Activated CD8-positive, alpha-beta memory T cell treated with anti-CD3 and anti-CD28 coated beads, Interleukin-2, amount 10 ng/mL, durations not matched to agents 7 days and 5 days (primary cell): Measurements from ENCODE around the gene ARID3A. TPM values are rescaled to one million over a fixed set of nuclear protein-coding genes. Genes with fewer than 3 reads are reported as not detected.
A peak's percentile ranks its signal among the peaks of the same experiment; 100 is the strongest.

ENCODE experiments used
- ATAC-seq: fragments of 150-1000 bp; cut with Tn5 transposase; one replicate; pipeline ENCODE4 v1.10.0; 2021; ENCODE audit warnings: moderate library complexity
- CTCF ChIA-PET: fragments of 350-600 bp; sonication (Branson Sonifier 250); formaldehyde crosslinking; loops from one replicate; lab custom pipeline; 2021; ENCODE audit warnings: antibody characterized with exemption; lab: Charles Lee
- DNase-seq: peaks from one replicate; pipeline ENCODE4 v3.0.0-alpha.2; 2020
- H3K27ac Mint-ChIP-seq: one replicate; pipeline ENCODE4 v1.8.0; 2021; ENCODE audit warnings: mild to moderate bottlenecking, mixed read lengths
- H3K27me3 Mint-ChIP-seq: one replicate; pipeline ENCODE4 v1.8.0; 2021; ENCODE audit warnings: mixed read lengths
- H3K36me3 Mint-ChIP-seq: one replicate; pipeline ENCODE4 v1.8.0; 2021; ENCODE audit warnings: mild to moderate bottlenecking, mixed read lengths
- H3K4me1 Mint-ChIP-seq: one replicate; pipeline ENCODE4 v1.8.0; 2021; ENCODE audit warnings: mixed read lengths
- H3K4me3 Mint-ChIP-seq: one replicate; pipeline ENCODE4 v1.8.0; 2021; ENCODE audit warnings: mild to moderate bottlenecking, moderate library complexity, mixed read lengths
- H3K9me3 Mint-ChIP-seq: one replicate; pipeline ENCODE4 v1.8.0; 2022; ENCODE audit warnings: low read depth, mixed read lengths
- total RNA-seq, 2 experiments: library from RNA; stranded (reverse); gene quantifications; one replicate each; pipeline ENCODE4 v1.2.3, GENCODE V29; 2021

ARID3A gene
- total RNA-seq, 2 experiments from 2014 or later = 30.6 to 35.9 TPM

- Mint-ChIP-seq H3K4me3 (no peak overlapping the region), H3K36me3 (peaks cover 4% of the 10 kb centered on the region), H3K9me3 (no peaks in the 10 kb centered on the region), H3K4me1 (no peaks in the 10 kb centered on the region), H3K27me3 (no peaks in the 10 kb centered on the region), H3K27ac (no peak overlapping the region)
- DNase-seq = no peak
- CTCF ChIA-PET = no interaction called here
- ATAC-seq = no peak
These were observed 85.0 kb downstream of the ARID3A start for GRCh38 chr19:1010586-1011510.

- Mint-ChIP-seq H3K4me3 (no peak overlapping the region), H3K27me3 (no peaks in the 10 kb centered on the region), H3K36me3 (peaks cover 6% of the 10 kb centered on the region), H3K4me1 (peaks cover 5% of the 10 kb centered on the region), H3K9me3 (no peaks in the 10 kb centered on the region), H3K27ac (no peak overlapping the region)
- CTCF ChIA-PET = no interaction called here
- no peak for DNase-seq
- no peak for ATAC-seq
These were observed 86.0 kb downstream of the ARID3A start for GRCh38 chr19:1011831-1012333.

GRCh38 chr19:1012334-1012733 lies 86.5 kb downstream of the ARID3A start:
- Mint-ChIP-seq H3K27ac (no peak overlapping the region), H3K36me3 (peaks cover 8% of the 10 kb centered on the region), H3K27me3 (no peaks in the 10 kb centered on the region)

GRCh38 chr19:1013218-1013617 lies 87.4 kb downstream of the ARID3A start:
- Mint-ChIP-seq H3K4me3 (no peak overlapping the region), H3K36me3 (peaks cover 8% of the 10 kb centered on the region), H3K4me1 (peaks cover 19% of the 10 kb centered on the region)

More at GRCh38 chr19:1012334-1012733, 86.5 kb downstream of the ARID3A start:
- CTCF ChIA-PET = no interaction called here
- ATAC-seq = no peak
- peaks cover 10% of the 10 kb centered on the region for H3K4me1 Mint-ChIP-seq
- no peak overlapping the region for H3K4me3 Mint-ChIP-seq
- no peaks in the 10 kb centered on the region for H3K9me3 Mint-ChIP-seq
- DNase-seq = no peak

GRCh38 chr19:1014161-1015060 lies 88.6 kb downstream of the ARID3A start:
- DNase-seq (no peak), ATAC-seq (no peak)
- CTCF ChIA-PET = interaction anchor here (1.0 kb wide), 1 partner anchor 31 kb away, joined by 3 read pairs; no protein-coding TSS in a partner anchor
- Mint-ChIP-seq H3K27me3 (no peaks in the 10 kb centered on the region), H3K36me3 (peaks cover 10% of the 10 kb centered on the region), H3K9me3 (no peaks in the 10 kb centered on the region), H3K4me1 (peaks cover 30% of the 10 kb centered on the region), H3K4me3 (no peak overlapping the region), H3K27ac (no peak overlapping the region)

More at GRCh38 chr19:1013218-1013617, 87.4 kb downstream of the ARID3A start:
- Mint-ChIP-seq H3K27me3 (no peaks in the 10 kb centered on the region), H3K9me3 (no peaks in the 10 kb centered on the region), H3K27ac (no peak overlapping the region)
- ATAC-seq (no peak), DNase-seq (no peak)
- CTCF ChIA-PET = no interaction called here

- H3K36me3 Mint-ChIP-seq = peaks cover 11% of the 10 kb centered on the region
- ATAC-seq = no peak
- CTCF ChIA-PET = no interaction called here
- no peak overlapping the region for H3K4me3 Mint-ChIP-seq
- no peak overlapping the region for H3K27ac Mint-ChIP-seq
- no peaks in the 10 kb centered on the region for H3K27me3 Mint-ChIP-seq
- no peak for DNase-seq
- H3K9me3 Mint-ChIP-seq = no peaks in the 10 kb centered on the region
- peaks cover 37% of the 10 kb centered on the region for H3K4me1 Mint-ChIP-seq
These were observed 89.4 kb downstream of the ARID3A start for GRCh38 chr19:1015061-1015781.

GRCh38 chr19:1015782-1016646 lies 90.2 kb downstream of the ARID3A start:
- peaks cover 9% of the 10 kb centered on the region for H3K36me3 Mint-ChIP-seq
- peak overlapping the region; percentile 7 for H3K27ac Mint-ChIP-seq
- ATAC-seq (no peak), DNase-seq (no peak)
- CTCF ChIA-PET = no interaction called here
- H3K4me1 Mint-ChIP-seq = peaks cover 37% of the 10 kb centered on the region
- no peak overlapping the region for H3K4me3 Mint-ChIP-seq
- H3K9me3 Mint-ChIP-seq = no peaks in the 10 kb centered on the region
- no peaks in the 10 kb centered on the region for H3K27me3 Mint-ChIP-seq

- Mint-ChIP-seq H3K27me3 (no peaks in the 10 kb centered on the region), H3K4me1 (peaks cover 43% of the 10 kb centered on the region), H3K4me3 (no peak overlapping the region), H3K9me3 (no peaks in the 10 kb centered on the region), H3K27ac (peak overlapping the region; percentile 70), H3K36me3 (peaks cover 9% of the 10 kb centered on the region)
- DNase-seq (no peak), ATAC-seq (no peak)
- CTCF ChIA-PET = no interaction called here
These were observed 90.8 kb downstream of the ARID3A start for GRCh38 chr19:1016647-1017114.

- no peaks in the 10 kb centered on the region for H3K27me3 Mint-ChIP-seq
- DNase-seq (no peak), ATAC-seq (no peak)
- no peaks in the 10 kb centered on the region for H3K9me3 Mint-ChIP-seq
- peak overlapping the region; percentile 70 for H3K27ac Mint-ChIP-seq
- peaks cover 44% of the 10 kb centered on the region for H3K4me1 Mint-ChIP-seq
- peaks cover 8% of the 10 kb centered on the region for H3K36me3 Mint-ChIP-seq
- CTCF ChIA-PET = no interaction called here
- no peak overlapping the region for H3K4me3 Mint-ChIP-seq
These were observed 91.5 kb downstream of the ARID3A start for GRCh38 chr19:1017115-1017905.

- no peak for DNase-seq
- no peaks in the 10 kb centered on the region for H3K27me3 Mint-ChIP-seq
- H3K4me3 Mint-ChIP-seq = no peak overlapping the region
- peak overlapping the region; percentile 70 for H3K27ac Mint-ChIP-seq
- H3K9me3 Mint-ChIP-seq = no peaks in the 10 kb centered on the region
- ATAC-seq = no peak
- CTCF ChIA-PET = no interaction called here
- H3K4me1 Mint-ChIP-seq = peaks cover 48% of the 10 kb centered on the region
- peaks cover 8% of the 10 kb centered on the region for H3K36me3 Mint-ChIP-seq
These were observed 92.1 kb downstream of the ARID3A start for GRCh38 chr19:1017906-1018305.

GRCh38 chr19:1018393-1018792 lies 92.6 kb downstream of the ARID3A start:
- Mint-ChIP-seq H3K27ac (peak overlapping the region; percentile 70), H3K27me3 (no peaks in the 10 kb centered on the region), H3K9me3 (no peaks in the 10 kb centered on the region), H3K4me3 (peak overlapping the region; percentile 94), H3K36me3 (peaks cover 8% of the 10 kb centered on the region), H3K4me1 (peaks cover 48% of the 10 kb centered on the region)
- no peak for DNase-seq
- ATAC-seq = no peak
- CTCF ChIA-PET = interaction anchor here (0.7 to 1.4 kb wide), 4 partner anchors 9 to 155 kb away, joined by 3 to 5 read pairs (median 4); no protein-coding TSS in a partner anchor
